ENCODE data around the gene PDAP1. TPM values are rescaled to one million over a fixed set of nuclear protein-coding genes. Genes with fewer than 3 reads are reported as not detected.

The PDAP1 gene
- total RNA-seq, 1 experiment from 2014 or later = 200 TPM

DNA sequence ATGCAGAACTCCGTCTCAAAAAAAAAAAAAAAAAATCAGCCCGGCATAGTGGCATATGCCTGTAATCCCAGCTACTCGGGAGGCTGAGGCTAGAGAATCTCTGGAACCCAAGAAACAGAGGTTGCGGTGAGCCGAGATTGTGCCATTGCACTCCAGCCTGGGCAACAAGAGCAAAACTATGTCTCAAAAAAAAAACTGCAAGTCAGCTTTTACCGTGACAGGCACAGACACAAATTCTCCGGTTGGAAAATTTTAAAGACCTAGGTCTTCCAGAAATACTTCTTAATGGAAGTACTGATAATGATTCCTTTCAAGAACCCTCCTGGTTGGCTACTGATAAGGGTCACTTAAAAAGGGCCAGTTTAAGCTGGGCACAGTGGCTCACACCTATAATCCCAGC, 53.3 kb downstream of the PDAP1 start:
- DNase-seq (ENCODE audit: low read depth, low spot score) (no peak), ATAC-seq (no peak)
- BruUV-seq (replicated peaks) = no TSS peak
- ChIA-PET RAD21 (ENCODE audit: low non-redundant PET in 1 of 2, low total read pairs in 2 of 2, uncharacterized antibody in 2 of 2, unreplicated experiment in 2 of 2) (no interaction called here), POLR2A (no interaction called here), CTCF (no interaction called here)
- intact Hi-C loops (cut with micrococcal nuclease) = no loop called here
- no peaks in the 10 kb centered on the region for H4K20me1 ChIP-seq (ENCODE audit: insufficient read depth)
- H3K4me1 ChIP-seq (ENCODE audit: control insufficient read depth in 1 of 2, insufficient read depth in 2 of 2, low read length in 2 of 2) = no peaks in the 10 kb centered on the region
- H3K79me2 ChIP-seq (ENCODE audit: insufficient read depth, low read length) = no peaks in the 10 kb centered on the region
- H3K4me2 ChIP-seq (ENCODE audit: low read length) = no peak overlapping the region
- H3K9me3 ChIP-seq (ENCODE audit: control insufficient read depth in 1 of 2, insufficient read depth in 1 of 2, low read depth in 1 of 2, low read length in 2 of 2) = no peaks in the 10 kb centered on the region
- no peaks in the 10 kb centered on the region for H3K9me2 ChIP-seq (ENCODE audit: insufficient read depth)
- peaks cover 30 to 33% of the 10 kb centered on the region in 2 experiments; a peak in 3 of 4 replicates for H3K36me3 ChIP-seq (ENCODE audit: control insufficient read depth in 1 of 2, insufficient read depth in 2 of 2, low read length in 2 of 2)
- no peak overlapping the region for H3K9ac ChIP-seq (ENCODE audit: low read length)
- no peak overlapping the region for H2AFZ ChIP-seq (ENCODE audit: low read depth, low read length, poor library complexity, severe bottlenecking)
- H3K27ac ChIP-seq (ENCODE audit: low read depth, low read length) = no peak overlapping the region
- H3K4me3 ChIP-seq (replicated peaks in 1 of 2; ENCODE audit: low read depth in 1 of 2, low read length in 2 of 2) = no peak overlapping the region
- H3K27me3 ChIP-seq (ENCODE audit: insufficient read depth, low read length) = no peaks in the 10 kb centered on the region
- no peak for TF ChIP-seq SRF (IDR thresholded peaks at IDR 0.05; ENCODE audit: low read depth)
- TF ChIP-seq SP1 (IDR thresholded peaks at IDR 0.05; ENCODE audit: low read depth) = no peak
- TF ChIP-seq TCF7L2 (IDR thresholded peaks at IDR 0.05; ENCODE audit: borderline replicate concordance, extremely low read depth, insufficient read depth, insufficient read length) = no peak
- TF ChIP-seq JUND (IDR thresholded peaks at IDR 0.05) = no peak
- no peak for TF ChIP-seq ELF1 (IDR thresholded peaks at IDR 0.05; ENCODE audit: borderline replicate concordance, low read depth)
- TF ChIP-seq FOSL1 (IDR thresholded peaks at IDR 0.05; ENCODE audit: low read depth) = no peak

DNA sequence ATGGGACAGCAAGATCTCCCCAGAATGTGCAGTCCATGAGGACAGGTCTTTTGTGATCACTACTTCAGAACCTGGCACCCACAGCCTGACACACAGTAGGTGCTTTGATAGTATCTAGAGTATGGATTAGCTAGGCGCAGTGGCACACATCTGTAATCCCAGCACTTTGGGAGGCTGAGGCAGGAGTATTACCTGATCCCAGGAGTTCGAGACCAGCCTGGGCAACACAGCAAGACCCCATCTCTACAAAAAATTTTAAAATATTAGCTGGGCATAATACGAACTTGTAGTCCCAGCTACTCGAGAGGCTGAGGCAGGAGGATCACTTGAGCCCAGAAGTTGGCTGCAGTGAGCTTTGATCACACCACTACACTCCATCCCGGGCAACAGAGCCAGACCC, 56.1 kb downstream of the PDAP1 start:
- DNase-seq (ENCODE audit: low read depth, low spot score) (no peak), ATAC-seq (no peak)
- Histone ChIP-seq H3K79me2 (ENCODE audit: insufficient read depth, low read length) (no peaks in the 10 kb centered on the region), H4K20me1 (ENCODE audit: insufficient read depth) (no peaks in the 10 kb centered on the region; the same call in 1 of the 2 replicates), H2AFZ (ENCODE audit: low read depth, low read length, poor library complexity, severe bottlenecking) (no peak overlapping the region), H3K4me1 (ENCODE audit: control insufficient read depth in 1 of 2, insufficient read depth in 2 of 2, low read length in 2 of 2) (no peaks in the 10 kb centered on the region), H3K4me3 (replicated peaks in 1 of 2; ENCODE audit: low read depth in 1 of 2, low read length in 2 of 2) (no peak overlapping the region), H3K4me2 (ENCODE audit: low read length) (no peak overlapping the region), H3K9me3 (ENCODE audit: control insufficient read depth in 1 of 2, insufficient read depth in 1 of 2, low read depth in 1 of 2, low read length in 2 of 2) (no peaks in the 10 kb centered on the region), H3K27me3 (ENCODE audit: insufficient read depth, low read length) (no peaks in the 10 kb centered on the region), H3K9me2 (ENCODE audit: insufficient read depth) (no peaks in the 10 kb centered on the region), H3K9ac (ENCODE audit: low read length) (no peak overlapping the region), H3K36me3 (ENCODE audit: control insufficient read depth in 1 of 2, insufficient read depth in 2 of 2, low read length in 2 of 2) (peaks cover 24 to 38% of the 10 kb centered on the region in 2 experiments; a peak in 3 of 4 replicates), H3K27ac (ENCODE audit: low read depth, low read length) (no peak overlapping the region)
- intact Hi-C loops (cut with micrococcal nuclease) = no loop called here
- ChIA-PET POLR2A (no interaction called here), CTCF (no interaction called here), RAD21 (ENCODE audit: low non-redundant PET in 1 of 2, low total read pairs in 2 of 2, uncharacterized antibody in 2 of 2, unreplicated experiment in 2 of 2) (interaction anchor here in 1 of 2 experiments (0.7 kb wide), 1 partner anchor 241 kb away, joined by 4 read pairs; no protein-coding TSS in a partner anchor)
- TF ChIP-seq YY1 (IDR thresholded peaks at IDR 0.05; ENCODE audit: extremely low read depth, insufficient replicate concordance, low read depth, low read length) = no peak
- no peak for TF ChIP-seq SP1 (IDR thresholded peaks at IDR 0.05; ENCODE audit: low read depth)
- TF ChIP-seq, protein P1, sequence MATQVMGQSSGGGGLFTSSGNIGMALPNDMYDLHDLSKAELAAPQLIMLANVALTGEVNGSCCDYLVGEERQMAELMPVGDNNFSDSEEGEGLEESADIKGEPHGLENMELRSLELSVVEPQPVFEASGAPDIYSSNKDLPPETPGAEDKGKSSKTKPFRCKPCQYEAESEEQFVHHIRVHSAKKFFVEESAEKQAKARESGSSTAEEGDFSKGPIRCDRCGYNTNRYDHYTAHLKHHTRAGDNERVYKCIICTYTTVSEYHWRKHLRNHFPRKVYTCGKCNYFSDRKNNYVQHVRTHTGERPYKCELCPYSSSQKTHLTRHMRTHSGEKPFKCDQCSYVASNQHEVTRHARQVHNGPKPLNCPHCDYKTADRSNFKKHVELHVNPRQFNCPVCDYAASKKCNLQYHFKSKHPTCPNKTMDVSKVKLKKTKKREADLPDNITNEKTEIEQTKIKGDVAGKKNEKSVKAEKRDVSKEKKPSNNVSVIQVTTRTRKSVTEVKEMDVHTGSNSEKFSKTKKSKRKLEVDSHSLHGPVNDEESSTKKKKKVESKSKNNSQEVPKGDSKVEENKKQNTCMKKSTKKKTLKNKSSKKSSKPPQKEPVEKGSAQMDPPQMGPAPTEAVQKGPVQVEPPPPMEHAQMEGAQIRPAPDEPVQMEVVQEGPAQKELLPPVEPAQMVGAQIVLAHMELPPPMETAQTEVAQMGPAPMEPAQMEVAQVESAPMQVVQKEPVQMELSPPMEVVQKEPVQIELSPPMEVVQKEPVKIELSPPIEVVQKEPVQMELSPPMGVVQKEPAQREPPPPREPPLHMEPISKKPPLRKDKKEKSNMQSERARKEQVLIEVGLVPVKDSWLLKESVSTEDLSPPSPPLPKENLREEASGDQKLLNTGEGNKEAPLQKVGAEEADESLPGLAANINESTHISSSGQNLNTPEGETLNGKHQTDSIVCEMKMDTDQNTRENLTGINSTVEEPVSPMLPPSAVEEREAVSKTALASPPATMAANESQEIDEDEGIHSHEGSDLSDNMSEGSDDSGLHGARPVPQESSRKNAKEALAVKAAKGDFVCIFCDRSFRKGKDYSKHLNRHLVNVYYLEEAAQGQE (IDR thresholded peaks at IDR 0.05; ENCODE audit: low read depth) = no peak
- TF ChIP-seq, protein P2, sequence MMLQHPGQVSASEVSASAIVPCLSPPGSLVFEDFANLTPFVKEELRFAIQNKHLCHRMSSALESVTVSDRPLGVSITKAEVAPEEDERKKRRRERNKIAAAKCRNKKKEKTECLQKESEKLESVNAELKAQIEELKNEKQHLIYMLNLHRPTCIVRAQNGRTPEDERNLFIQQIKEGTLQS (IDR thresholded peaks at IDR 0.05) = no peak
- TF ChIP-seq FOSL1 (IDR thresholded peaks at IDR 0.05; ENCODE audit: low read depth) = no peak
- TF ChIP-seq POLR2A (IDR thresholded peaks at IDR 0.05; ENCODE audit: borderline replicate concordance, extremely low read depth, insufficient read depth, insufficient read length) = no peak
- no peak for TF ChIP-seq ZFX (IDR thresholded peaks at IDR 0.05)
- no peak for TF ChIP-seq POLR2AphosphoS5 (IDR thresholded peaks at IDR 0.05; ENCODE audit: low read depth, low read length)
- TF ChIP-seq ZNF274 (IDR thresholded peaks at IDR 0.05; ENCODE audit: low read depth, low read length) = no peak
- TF ChIP-seq EZH2phosphoT487 (IDR thresholded peaks at IDR 0.05; ENCODE audit: borderline replicate concordance) = no peak
- TF ChIP-seq, protein P3, sequence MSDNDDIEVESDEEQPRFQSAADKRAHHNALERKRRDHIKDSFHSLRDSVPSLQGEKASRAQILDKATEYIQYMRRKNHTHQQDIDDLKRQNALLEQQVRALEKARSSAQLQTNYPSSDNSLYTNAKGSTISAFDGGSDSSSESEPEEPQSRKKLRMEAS (IDR thresholded peaks at IDR 0.05) = no peak
- TF ChIP-seq CBX3 (IDR thresholded peaks at IDR 0.05; ENCODE audit: low read depth) = no peak
- no peak for TF ChIP-seq CEBPB (IDR thresholded peaks at IDR 0.05; ENCODE audit: low read depth)
- TF ChIP-seq TCF7L2 (IDR thresholded peaks at IDR 0.05; ENCODE audit: borderline replicate concordance, extremely low read depth, insufficient read depth, insufficient read length) = no peak
- no peak for TF ChIP-seq EZH2 (IDR thresholded peaks at IDR 0.05)
- no TSS peak for BruUV-seq (replicated peaks)
